Tibial nerve (tissue), 3 donors: ENCODE data around the gene RPP40.

Experiments used
- CTCF ChIP-seq, 5 experiments: fragments of 200-600 bp in 3 of 5; fragments of 450-650 bp in 2 of 5; sonication (generic) in 3 of 5; IDR thresholded peaks; one replicate each; pipeline ENCODE4 v1.5.1; 2016 to 2019; ENCODE audit warnings: antibody characterized with exemption in 5 of 5, mild to moderate bottlenecking in 3 of 5, moderate library complexity in 2 of 5
- POLR2A ChIP-seq, 2 donors: fragments of 450-650 bp; IDR thresholded peaks; one replicate each; pipeline ENCODE4 v1.6.1; 2017; ENCODE audit warnings: antibody characterized with exemption in 2 of 2, mild to moderate bottlenecking in 2 of 2, moderate library complexity in 2 of 2

- TF ChIP-seq CTCF (IDR thresholded peaks at IDR 0.05) = no peak
- TF ChIP-seq POLR2A (IDR thresholded peaks at IDR 0.05) = no peak
Measured at GRCh38 chr6:5023923-5024322, 20.1 kb upstream of the RPP40 start.
